ENCODE measurements around the gene ANK3. TPM values are rescaled to one million over a fixed set of nuclear protein-coding genes. Genes with fewer than 3 reads are reported as not detected.

ANK3 gene
- total and polyA plus RNA-seq, 2 donors (not counting 3 experiments of a cell fraction or from before 2014, with no cell fraction given), result 0.88 to 8.5 TPM

DNA sequence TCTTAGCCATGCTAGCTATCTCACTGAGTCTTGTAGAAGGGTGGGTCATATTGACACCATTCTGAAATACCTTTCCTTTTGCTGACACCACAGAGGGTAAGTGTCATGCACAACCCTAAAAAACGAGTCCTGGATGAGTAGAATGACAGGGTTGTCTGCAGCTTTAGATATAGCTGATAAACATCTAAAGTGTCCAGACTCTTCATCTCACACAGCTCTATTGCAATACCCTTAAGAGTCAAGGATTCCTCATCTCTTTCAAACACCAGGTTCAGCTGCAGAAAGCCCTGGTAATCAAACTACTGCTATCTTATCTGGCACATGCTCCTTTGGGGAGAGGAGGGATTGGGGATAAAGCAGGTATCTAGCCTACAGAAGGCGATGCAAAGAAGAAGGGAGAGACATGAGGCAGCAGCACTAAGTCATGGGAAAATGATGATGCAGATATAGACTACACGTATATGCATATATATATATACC lies 127.0 kb downstream of the ANK3 start:
- ChIA-PET POLR2A (no interaction called here), CTCF (interaction anchor here (1.0 to 1.5 kb wide), 3 partner anchors 8 to 20 kb away, joined by 3 to 4 read pairs (median 3); no protein-coding TSS in a partner anchor)
- no peaks in the 10 kb centered on the region for H3K9me1 ChIP-seq (replicated peaks; ENCODE audit: control insufficient read depth, extremely low read depth, insufficient read depth, low read length)
- no TSS peak for BruUV-seq (replicated peaks)
- H2AFZ ChIP-seq (ENCODE audit: low read depth, low read length), result no peak overlapping the region
- no peak for TF ChIP-seq GATA2 (IDR thresholded peaks at IDR 0.05; ENCODE audit: insufficient read depth, insufficient read length, low read depth, low read length)
- no peak for TF ChIP-seq CTCF (IDR thresholded peaks at IDR 0.05; ENCODE audit: extremely low read depth in 1 of 2, insufficient read depth in 1 of 2, low read depth in 1 of 2, low read length in 2 of 2)
- no peak for TF ChIP-seq JUN (IDR thresholded peaks at IDR 0.05; ENCODE audit: borderline replicate concordance, insufficient read depth, insufficient read length, low read depth)
- TF ChIP-seq POLR2A (IDR thresholded peaks at IDR 0.05; ENCODE audit: low read depth, low read length), result no peak
- no peak for TF ChIP-seq POLR2AphosphoS5 (IDR thresholded peaks at IDR 0.05; ENCODE audit: insufficient read depth, low read depth, low read length)
- no peak for TF ChIP-seq FOS (IDR thresholded peaks at IDR 0.05; ENCODE audit: borderline replicate concordance, insufficient read depth, low read length)
- DNase-seq (ENCODE audit: low read depth, low spot score) (no peak), FAIRE-seq (no peak)
- no peaks in the 10 kb centered on the region for H3K4me1 ChIP-seq (ENCODE audit: control insufficient read depth, extremely low read depth, insufficient read depth, low read length)
- no peaks in the 10 kb centered on the region for H3K9me3 ChIP-seq (replicated peaks; ENCODE audit: control insufficient read depth, insufficient read depth, low read length)
- no peak overlapping the region for H3K9ac ChIP-seq (replicated peaks; ENCODE audit: extremely low read depth, insufficient read depth, low read length)
- no peaks in the 10 kb centered on the region for H3K36me3 ChIP-seq (ENCODE audit: control insufficient read depth in 2 of 2, extremely low read depth in 1 of 2, insufficient read depth in 2 of 2, low read length in 2 of 2)
- dilution Hi-C loops (cut with MboI; ENCODE audit: extremely low pct_ligation_motif_present, low sequenced_read_pairs) (no loop called here), intact Hi-C loops (cut with micrococcal nuclease) (no loop called here)
- no peak overlapping the region for H3K4me3 ChIP-seq (replicated peaks in 1 of 3; ENCODE audit: insufficient read depth in 1 of 3, low read depth in 1 of 3, low read length in 3 of 3)
- H4K20me1 ChIP-seq (replicated peaks; ENCODE audit: control insufficient read depth, extremely low read depth, insufficient read depth, low read length), result no peaks in the 10 kb centered on the region
- no peak overlapping the region for H3K4me2 ChIP-seq (ENCODE audit: insufficient read depth, low read length)
- no peak overlapping the region for H3K27ac ChIP-seq (ENCODE audit: insufficient read depth, low read depth, low read length)
- no peaks in the 10 kb centered on the region for H3K79me2 ChIP-seq (ENCODE audit: control insufficient read depth, insufficient read depth, low read length)
- H3K27me3 ChIP-seq (ENCODE audit: control insufficient read depth in 2 of 2, insufficient read depth in 2 of 2, low read length in 2 of 2), result no peaks in the 10 kb centered on the region

DNA sequence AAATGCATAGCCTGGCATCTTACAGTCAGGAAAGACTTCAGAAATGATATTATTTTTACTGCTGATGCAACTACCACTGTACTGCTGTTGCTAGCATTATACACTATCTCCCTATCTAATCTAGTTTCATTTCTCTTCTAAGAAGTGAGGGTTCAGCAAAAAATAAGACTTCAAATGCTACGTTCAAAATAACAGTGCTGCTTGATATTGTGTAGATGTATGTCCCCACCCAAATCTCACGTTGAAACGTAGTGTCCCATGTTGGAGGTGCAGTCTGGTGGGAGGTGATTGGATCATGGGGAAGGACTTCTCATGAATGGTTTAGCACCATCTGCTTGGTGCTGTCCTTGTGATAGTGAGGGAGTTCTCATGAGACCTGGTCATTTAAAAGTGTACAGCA lies 129.4 kb downstream of the ANK3 start:
- H3K27me3 ChIP-seq (ENCODE audit: control insufficient read depth in 2 of 2, insufficient read depth in 2 of 2, low read length in 2 of 2), result no peaks in the 10 kb centered on the region
- H3K4me3 ChIP-seq (replicated peaks in 1 of 3; ENCODE audit: insufficient read depth in 1 of 3, low read depth in 1 of 3, low read length in 3 of 3), result no peak overlapping the region
- no peaks in the 10 kb centered on the region for H3K9me1 ChIP-seq (replicated peaks; ENCODE audit: control insufficient read depth, extremely low read depth, insufficient read depth, low read length)
- no peak overlapping the region for H3K4me2 ChIP-seq (ENCODE audit: insufficient read depth, low read length)
- FAIRE-seq, result no peak
- no peak overlapping the region for H3K27ac ChIP-seq (ENCODE audit: insufficient read depth, low read depth, low read length)
- H3K79me2 ChIP-seq (ENCODE audit: control insufficient read depth, insufficient read depth, low read length), result no peaks in the 10 kb centered on the region
- ChIA-PET POLR2A (no interaction called here), CTCF (interaction anchor here (1.5 kb wide), 1 partner anchor 56 kb away, joined by 4 read pairs; no protein-coding TSS in a partner anchor)
- intact Hi-C loops (cut with micrococcal nuclease) (no loop called here), dilution Hi-C loops (cut with MboI; ENCODE audit: extremely low pct_ligation_motif_present, low sequenced_read_pairs) (no loop called here)
- no peak for DNase-seq (ENCODE audit: low read depth, low spot score)
- no peaks in the 10 kb centered on the region for H4K20me1 ChIP-seq (replicated peaks; ENCODE audit: control insufficient read depth, extremely low read depth, insufficient read depth, low read length)
- no peak overlapping the region for H2AFZ ChIP-seq (ENCODE audit: low read depth, low read length)
- H3K36me3 ChIP-seq (ENCODE audit: control insufficient read depth in 2 of 2, extremely low read depth in 1 of 2, insufficient read depth in 2 of 2, low read length in 2 of 2), result no peaks in the 10 kb centered on the region
- H3K4me1 ChIP-seq (ENCODE audit: control insufficient read depth, extremely low read depth, insufficient read depth, low read length), result no peaks in the 10 kb centered on the region
- TF ChIP-seq MYC (IDR thresholded peaks at IDR 0.05; ENCODE audit: low read depth, low read length) (no peak), GATA2 (IDR thresholded peaks at IDR 0.05; ENCODE audit: insufficient read depth, insufficient read length, low read depth, low read length) (no peak), POLR2A (IDR thresholded peaks at IDR 0.05; ENCODE audit: low read depth, low read length) (no peak), JUN (IDR thresholded peaks at IDR 0.05; ENCODE audit: borderline replicate concordance, insufficient read depth, insufficient read length, low read depth) (no peak), CTCF (IDR thresholded peaks at IDR 0.05; ENCODE audit: extremely low read depth in 1 of 2, insufficient read depth in 1 of 2, low read depth in 1 of 2, low read length in 2 of 2) (no peak), MAX (IDR thresholded peaks at IDR 0.05; ENCODE audit: insufficient read depth, insufficient read length) (no peak), EZH2 (IDR thresholded peaks at IDR 0.05; ENCODE audit: borderline replicate concordance, low read depth, low read length, severe bottlenecking) (no peak)
- H3K9me3 ChIP-seq (replicated peaks; ENCODE audit: control insufficient read depth, insufficient read depth, low read length), result no peaks in the 10 kb centered on the region
- no peak overlapping the region for H3K9ac ChIP-seq (replicated peaks; ENCODE audit: extremely low read depth, insufficient read depth, low read length)
- no TSS peak for BruUV-seq (replicated peaks)
